C4-2B (cell line): ENCODE measurements around the gene CXCR3.

ENCODE experiments used
- ZFX ChIP-seq: fragments of 450-650 bp; IDR thresholded peaks from 2 replicates; pipeline ENCODE4 v1.6.1; 2017
- TF ChIP-seq, protein P1 (sequence below): fragments of 450-650 bp; conservative IDR thresholded peaks from 2 replicates; pipeline ENCODE4 v1.5.1; 2017; ENCODE audit warnings: mild to moderate bottlenecking

DNA sequence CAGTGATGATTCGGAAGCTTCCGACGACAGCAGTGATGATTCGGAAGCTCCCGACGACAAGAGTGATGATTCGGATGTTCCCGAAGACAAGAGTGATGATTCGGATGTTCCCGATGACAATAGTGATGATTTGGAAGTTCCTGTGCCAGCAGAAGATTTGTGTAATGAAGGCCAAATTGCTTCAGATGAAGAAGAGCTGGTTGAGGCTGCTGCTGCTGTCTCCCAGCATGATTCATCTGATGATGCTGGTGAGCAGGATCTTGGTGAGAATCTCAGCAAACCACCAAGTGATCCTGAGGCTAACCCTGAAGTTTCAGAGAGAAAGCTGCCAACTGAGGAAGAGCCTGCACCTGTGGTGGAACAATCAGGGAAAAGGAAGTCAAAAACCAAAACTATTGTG is 14.2 kb downstream of the CXCR3 start:
- TF ChIP-seq, protein P1, sequence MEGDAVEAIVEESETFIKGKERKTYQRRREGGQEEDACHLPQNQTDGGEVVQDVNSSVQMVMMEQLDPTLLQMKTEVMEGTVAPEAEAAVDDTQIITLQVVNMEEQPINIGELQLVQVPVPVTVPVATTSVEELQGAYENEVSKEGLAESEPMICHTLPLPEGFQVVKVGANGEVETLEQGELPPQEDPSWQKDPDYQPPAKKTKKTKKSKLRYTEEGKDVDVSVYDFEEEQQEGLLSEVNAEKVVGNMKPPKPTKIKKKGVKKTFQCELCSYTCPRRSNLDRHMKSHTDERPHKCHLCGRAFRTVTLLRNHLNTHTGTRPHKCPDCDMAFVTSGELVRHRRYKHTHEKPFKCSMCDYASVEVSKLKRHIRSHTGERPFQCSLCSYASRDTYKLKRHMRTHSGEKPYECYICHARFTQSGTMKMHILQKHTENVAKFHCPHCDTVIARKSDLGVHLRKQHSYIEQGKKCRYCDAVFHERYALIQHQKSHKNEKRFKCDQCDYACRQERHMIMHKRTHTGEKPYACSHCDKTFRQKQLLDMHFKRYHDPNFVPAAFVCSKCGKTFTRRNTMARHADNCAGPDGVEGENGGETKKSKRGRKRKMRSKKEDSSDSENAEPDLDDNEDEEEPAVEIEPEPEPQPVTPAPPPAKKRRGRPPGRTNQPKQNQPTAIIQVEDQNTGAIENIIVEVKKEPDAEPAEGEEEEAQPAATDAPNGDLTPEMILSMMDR = no peak
- TF ChIP-seq ZFX = no peak
